Activated CD4-positive, alpha-beta T cell treated with anti-CD3 and anti-CD28 coated beads, Interleukin-2, amount 50 U/mL, for 4 hours (primary cell): ENCODE measurements around the gene BICD2.

Source experiments
- DNase-seq, 2 experiments: peaks; one replicate each; pipeline ENCODE4 v3.0.0-alpha.2; 2020

BICD2 gene

DNA sequence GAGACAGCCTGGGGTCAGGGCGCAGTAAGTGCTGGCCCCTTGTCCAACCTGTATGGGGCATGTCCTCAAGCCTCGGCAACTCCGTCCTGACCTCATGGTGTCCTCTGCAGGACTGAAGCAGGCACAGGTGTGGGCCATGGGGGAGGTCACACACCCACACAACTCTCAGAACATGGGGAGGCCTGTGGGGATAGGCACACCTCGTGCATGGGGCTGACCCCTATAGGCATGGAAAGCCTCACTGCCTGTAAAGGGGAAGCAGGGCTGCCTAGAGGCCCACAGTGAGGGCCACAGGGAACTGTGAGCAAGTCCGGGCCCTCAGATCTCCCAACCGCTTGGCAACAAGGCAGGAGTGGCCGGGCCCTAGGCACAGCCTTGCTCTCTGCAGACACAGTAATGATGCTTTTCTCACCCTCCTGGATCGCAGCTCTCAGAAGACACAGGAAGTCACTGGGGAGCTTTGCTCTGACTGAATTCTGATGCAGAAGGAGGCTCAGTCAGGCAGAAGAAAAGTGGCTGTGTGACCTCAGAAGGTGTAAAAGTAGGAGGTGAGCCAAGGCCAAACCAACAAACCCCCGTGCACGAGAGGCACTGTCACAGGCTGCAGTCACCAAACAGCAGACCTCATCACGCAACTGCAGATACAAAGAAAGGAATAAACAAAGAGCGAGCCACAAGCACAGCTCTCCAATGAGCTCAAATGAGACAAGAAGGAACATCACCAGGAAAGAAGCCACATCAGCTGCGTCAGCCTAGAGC, 100.1 kb downstream of the BICD2 start:
- DNase-seq: no peak

DNA sequence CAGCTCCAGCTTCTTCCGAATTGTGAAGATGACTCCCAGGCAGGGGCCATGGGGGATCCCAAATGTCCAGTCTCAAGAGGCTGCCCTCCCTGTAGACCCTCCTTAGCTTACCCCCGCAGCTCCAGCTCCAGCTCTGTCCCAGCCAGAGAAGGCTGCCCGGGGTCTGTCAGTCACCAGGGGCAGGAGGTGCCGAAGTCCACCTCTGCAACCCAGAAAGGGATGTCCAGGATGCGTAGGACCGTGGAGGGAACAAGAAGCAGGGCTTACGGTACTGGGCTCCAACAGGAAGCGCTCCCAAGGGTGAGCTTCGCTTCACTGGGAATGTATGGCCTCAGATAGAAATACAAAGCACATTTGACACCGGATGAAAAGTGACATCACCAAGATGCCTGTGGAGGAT, 100.7 kb downstream of the BICD2 start:
- no peak for DNase-seq

DNA sequence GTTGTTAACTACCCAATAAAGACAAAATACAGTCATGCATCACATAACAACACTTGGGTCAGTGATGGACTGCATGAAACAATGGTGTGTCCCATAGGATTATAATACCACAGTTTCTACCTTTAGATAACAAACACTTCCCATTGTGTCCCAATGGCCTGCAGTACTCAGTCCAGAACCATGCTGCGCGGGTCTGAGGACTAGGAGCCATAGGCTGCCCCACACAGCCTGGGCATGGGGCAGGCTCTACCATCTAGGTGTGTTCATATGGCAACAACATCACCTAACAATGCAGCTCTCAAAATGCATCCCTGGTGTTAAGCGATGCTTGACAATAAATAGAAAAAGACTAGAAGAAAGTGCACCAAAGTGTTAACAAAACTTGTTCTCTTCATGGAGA, 101.5 kb downstream of the BICD2 start:
- DNase-seq: no peak

DNA sequence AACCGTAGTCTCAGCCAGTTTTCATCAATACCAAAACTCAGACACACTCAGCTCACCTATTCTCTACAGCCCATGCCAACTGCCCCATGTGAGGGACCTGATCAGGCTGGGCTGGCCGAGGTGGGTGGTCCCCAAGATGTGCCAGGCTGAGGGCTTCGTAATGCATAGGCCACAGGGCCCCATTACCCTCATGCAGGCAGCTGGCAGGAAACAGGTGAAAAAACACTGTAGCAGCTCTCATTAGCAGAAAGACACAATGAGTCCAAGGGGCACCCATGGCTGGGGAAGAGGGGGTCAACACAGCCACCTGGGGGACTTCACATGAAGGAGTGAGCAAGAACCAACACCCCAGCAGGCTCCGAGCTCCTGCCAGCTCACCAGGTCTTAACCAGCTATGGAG, 102.9 kb downstream of the BICD2 start:
- no peak for DNase-seq
